Right lobe of liver (tissue), 4 donors: Measurements from ENCODE around the gene ADAMTS4.

ENCODE experiments used
- POLR2A ChIP-seq: fragments of 450-650 bp; IDR thresholded peaks from one replicate; pipeline ENCODE4 v1.6.1; 2017; ENCODE audit warnings: antibody characterized with exemption, mild to moderate bottlenecking
- TF ChIP-seq, protein P1 (sequence below), 4 donors: fragments of 200-600 bp in 3 of 4; fragments of 450-650 bp in 1 of 4; IDR thresholded peaks; one replicate each; pipeline versions ENCODE4 v1.5.1 to v1.8.0; 2016 to 2022; ENCODE audit warnings: antibody characterized with exemption in 4 of 4, mild to moderate bottlenecking in 2 of 4
- donor health status: DM: no; HTN: no; CAD: no.
- donor health status: DM: no; HTN: no; CAD: no.
- donor health status: DM: no; HTN: yes; CAD: no.

DNA sequence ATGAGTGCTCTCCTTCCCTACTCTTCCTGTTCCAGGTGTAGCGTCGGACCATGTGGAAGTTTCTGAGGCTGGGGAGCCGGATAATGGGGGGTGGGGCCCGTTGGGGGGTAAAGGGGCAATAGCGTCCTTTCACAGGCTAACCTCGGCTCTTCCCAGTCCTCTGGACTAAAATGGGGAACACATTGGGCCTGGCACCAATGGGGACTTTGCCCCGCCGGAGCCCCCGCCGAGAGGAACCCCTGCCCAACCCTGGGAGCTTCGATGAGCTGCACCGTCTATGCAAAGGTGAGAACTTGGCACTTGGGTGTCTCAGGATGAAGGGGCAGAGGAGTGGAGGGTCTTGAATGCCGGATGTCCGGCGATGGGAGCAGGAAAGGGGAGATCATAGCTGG, 27.5 kb upstream of the ADAMTS4 start:
- TF ChIP-seq, protein P1, sequence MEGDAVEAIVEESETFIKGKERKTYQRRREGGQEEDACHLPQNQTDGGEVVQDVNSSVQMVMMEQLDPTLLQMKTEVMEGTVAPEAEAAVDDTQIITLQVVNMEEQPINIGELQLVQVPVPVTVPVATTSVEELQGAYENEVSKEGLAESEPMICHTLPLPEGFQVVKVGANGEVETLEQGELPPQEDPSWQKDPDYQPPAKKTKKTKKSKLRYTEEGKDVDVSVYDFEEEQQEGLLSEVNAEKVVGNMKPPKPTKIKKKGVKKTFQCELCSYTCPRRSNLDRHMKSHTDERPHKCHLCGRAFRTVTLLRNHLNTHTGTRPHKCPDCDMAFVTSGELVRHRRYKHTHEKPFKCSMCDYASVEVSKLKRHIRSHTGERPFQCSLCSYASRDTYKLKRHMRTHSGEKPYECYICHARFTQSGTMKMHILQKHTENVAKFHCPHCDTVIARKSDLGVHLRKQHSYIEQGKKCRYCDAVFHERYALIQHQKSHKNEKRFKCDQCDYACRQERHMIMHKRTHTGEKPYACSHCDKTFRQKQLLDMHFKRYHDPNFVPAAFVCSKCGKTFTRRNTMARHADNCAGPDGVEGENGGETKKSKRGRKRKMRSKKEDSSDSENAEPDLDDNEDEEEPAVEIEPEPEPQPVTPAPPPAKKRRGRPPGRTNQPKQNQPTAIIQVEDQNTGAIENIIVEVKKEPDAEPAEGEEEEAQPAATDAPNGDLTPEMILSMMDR (IDR thresholded peaks at IDR 0.05): no peak
- no peak for TF ChIP-seq POLR2A
